WERI-Rb-1 (cell line): Measurements from ENCODE around the gene CTPS2.
"Not testable (repeated sequence)": the region's sequence is repeated elsewhere in the genome, so short reads cannot be mapped to it uniquely, and the experiment has no call there.

ENCODE experiments used
- DNase-seq: peaks from one replicate; pipeline ENCODE4 v3.0.0-alpha.2; 2020
- H3K27ac ChIP-seq: fragments of 250-450 bp; sonication (Bioruptor Pico); 2 replicates; pipeline ENCODE4 v1.5.1; 2020; ENCODE audit warnings: mild to moderate bottlenecking, moderate library complexity
- H3K27me3 ChIP-seq: fragments of 250-450 bp; sonication (Bioruptor Pico); 2 replicates; pipeline ENCODE4 v1.5.1; 2021; ENCODE audit warnings: mild to moderate bottlenecking, low read depth, moderate library complexity; ENCODE audit not compliant: insufficient read depth, severe bottlenecking
- H3K36me3 ChIP-seq: fragments of 250-450 bp; sonication (Bioruptor Pico); 2 replicates; pipeline ENCODE4 v1.5.1; 2020; ENCODE audit warnings: mild to moderate bottlenecking, moderate library complexity
- H3K4me3 ChIP-seq: 2 replicates; pipeline ENCODE4 v1.5.1; 2011; ENCODE audit warnings: low read depth, mild to moderate bottlenecking, control low read depth, low read length
- H3K9me3 ChIP-seq: fragments of 250-450 bp; sonication (Bioruptor Pico); 2 replicates; pipeline ENCODE4 v1.5.1; 2021; ENCODE audit warnings: mild to moderate bottlenecking, moderate library complexity; ENCODE audit not compliant: severe bottlenecking
- TF ChIP-seq, protein P1 (sequence below): IDR thresholded peaks from 2 replicates; pipeline ENCODE4 v1.5.1; 2011; ENCODE audit warnings: low read depth, mild to moderate bottlenecking, control low read depth, inconsistent platforms, low read length

The CTPS2 gene

DNA sequence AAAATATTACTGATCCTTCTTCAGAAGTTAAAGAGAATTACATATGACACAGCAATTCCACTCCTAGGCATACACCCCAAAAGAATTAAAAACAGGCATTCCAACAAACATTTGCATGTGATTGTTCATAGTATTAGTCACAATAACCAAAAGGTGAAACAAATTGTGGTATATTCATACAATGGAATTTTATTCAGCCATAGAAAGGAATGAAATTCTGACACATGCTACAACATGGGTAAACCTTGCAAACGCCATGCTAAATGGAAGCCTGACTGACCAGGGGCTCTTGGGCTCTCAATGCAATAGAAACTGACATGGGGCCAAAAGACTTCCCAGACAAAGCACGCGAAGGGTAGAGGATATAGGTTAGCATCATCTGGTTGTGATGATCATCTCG is 124.6 kb downstream of the CTPS2 start:
- no peaks in the 10 kb centered on the region for H3K9me3 ChIP-seq
- no peak for DNase-seq
- H3K36me3 ChIP-seq, result peaks cover 7% of the 10 kb centered on the region; the same call in 1 of the 2 replicates

DNA sequence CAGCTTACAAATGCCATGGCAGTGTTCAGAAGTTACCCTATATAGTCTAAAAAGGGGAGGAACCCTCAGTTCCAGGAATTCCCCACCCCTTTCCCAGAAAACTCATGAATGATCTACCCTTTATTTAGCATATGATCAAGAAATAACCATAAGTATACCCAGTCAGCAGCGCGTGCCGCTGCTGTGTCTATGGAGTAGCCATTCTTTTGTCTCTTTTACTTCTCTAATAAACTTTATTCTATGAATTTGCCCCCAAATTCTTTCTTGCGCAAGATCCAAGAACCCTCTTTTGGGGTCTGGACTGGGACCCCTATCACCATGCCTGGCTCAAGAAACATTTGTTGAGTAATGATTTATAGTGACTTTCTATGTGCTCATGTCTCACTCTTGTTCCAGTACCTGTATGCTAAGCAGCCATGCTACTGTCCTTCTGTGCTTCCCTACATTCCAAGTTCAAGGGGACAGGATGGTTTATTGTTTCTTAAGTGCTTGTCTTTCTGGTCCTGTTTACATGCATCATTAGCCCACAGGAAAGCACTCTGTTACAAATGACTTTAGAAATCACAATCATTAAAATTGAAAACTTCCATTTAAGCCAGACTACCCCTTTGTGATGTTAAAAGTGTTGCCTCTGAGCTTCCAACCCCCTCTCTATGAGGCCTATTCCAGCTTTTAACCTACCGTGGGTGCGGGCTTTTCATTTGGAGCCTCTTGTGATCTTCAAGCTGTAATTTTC is 125.9 kb downstream of the CTPS2 start:
- peaks cover 4% of the 10 kb centered on the region for H3K9me3 ChIP-seq
- no peak overlapping the region for H3K4me3 ChIP-seq
- no peak for DNase-seq
- H3K27ac ChIP-seq, result no peak overlapping the region
- peaks cover 3% of the 10 kb centered on the region; the same call in 1 of the 2 replicates for H3K36me3 ChIP-seq
- TF ChIP-seq, protein P1, sequence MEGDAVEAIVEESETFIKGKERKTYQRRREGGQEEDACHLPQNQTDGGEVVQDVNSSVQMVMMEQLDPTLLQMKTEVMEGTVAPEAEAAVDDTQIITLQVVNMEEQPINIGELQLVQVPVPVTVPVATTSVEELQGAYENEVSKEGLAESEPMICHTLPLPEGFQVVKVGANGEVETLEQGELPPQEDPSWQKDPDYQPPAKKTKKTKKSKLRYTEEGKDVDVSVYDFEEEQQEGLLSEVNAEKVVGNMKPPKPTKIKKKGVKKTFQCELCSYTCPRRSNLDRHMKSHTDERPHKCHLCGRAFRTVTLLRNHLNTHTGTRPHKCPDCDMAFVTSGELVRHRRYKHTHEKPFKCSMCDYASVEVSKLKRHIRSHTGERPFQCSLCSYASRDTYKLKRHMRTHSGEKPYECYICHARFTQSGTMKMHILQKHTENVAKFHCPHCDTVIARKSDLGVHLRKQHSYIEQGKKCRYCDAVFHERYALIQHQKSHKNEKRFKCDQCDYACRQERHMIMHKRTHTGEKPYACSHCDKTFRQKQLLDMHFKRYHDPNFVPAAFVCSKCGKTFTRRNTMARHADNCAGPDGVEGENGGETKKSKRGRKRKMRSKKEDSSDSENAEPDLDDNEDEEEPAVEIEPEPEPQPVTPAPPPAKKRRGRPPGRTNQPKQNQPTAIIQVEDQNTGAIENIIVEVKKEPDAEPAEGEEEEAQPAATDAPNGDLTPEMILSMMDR, result no peak
- H3K27me3 ChIP-seq, result no peaks in the 10 kb centered on the region

More for the DNA sequence above, 124.6 kb downstream of the CTPS2 start:
- TF ChIP-seq, protein P1, result no peak
- Histone ChIP-seq H3K27me3 (no peaks in the 10 kb centered on the region), H3K27ac (no peak overlapping the region), H3K4me3 (no peak overlapping the region)

DNA sequence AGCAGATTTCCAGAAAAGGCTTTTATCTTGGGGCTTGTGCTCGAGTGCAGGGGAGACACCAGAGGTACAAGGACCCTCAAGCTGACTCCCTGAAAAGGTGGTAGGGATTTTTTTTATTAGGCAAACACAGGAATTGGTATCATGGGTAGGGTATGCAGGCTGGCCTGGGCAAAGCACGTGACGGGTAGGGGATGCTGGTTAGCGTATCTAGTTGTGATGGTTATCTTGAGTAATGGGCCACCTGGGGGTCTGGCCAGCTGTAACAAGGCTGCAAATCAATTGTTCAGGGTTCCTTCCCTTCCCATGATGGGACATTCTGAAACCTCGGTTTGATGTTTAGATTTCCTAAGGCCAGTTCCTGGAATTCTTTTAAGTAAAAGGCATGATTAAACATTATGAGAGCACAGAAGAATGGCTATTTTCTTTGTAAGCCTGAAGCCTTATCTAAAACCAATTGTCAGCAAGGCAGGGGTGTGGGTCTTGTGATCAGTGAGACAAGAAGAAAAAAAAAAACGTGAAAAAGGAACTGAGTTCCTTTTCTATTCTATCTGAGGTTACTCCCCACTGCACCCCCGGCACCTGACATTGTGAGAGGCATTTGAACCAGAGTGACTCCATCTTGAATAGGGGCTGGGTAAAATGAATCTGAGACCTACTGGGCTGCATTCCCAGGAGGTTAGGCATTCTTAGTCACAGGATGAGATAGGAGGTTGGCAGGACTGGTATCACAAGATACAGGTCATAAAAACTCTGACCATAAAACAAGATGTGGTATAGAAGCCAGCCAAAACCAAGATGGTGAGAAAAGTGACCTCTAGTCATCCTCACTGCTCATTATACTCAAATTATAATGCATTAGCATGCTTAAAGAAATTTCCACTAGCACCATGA is 126.7 kb downstream of the CTPS2 start:
- Histone ChIP-seq H3K36me3 (no peaks in the 10 kb centered on the region), H3K27ac (no peak overlapping the region)

DNA sequence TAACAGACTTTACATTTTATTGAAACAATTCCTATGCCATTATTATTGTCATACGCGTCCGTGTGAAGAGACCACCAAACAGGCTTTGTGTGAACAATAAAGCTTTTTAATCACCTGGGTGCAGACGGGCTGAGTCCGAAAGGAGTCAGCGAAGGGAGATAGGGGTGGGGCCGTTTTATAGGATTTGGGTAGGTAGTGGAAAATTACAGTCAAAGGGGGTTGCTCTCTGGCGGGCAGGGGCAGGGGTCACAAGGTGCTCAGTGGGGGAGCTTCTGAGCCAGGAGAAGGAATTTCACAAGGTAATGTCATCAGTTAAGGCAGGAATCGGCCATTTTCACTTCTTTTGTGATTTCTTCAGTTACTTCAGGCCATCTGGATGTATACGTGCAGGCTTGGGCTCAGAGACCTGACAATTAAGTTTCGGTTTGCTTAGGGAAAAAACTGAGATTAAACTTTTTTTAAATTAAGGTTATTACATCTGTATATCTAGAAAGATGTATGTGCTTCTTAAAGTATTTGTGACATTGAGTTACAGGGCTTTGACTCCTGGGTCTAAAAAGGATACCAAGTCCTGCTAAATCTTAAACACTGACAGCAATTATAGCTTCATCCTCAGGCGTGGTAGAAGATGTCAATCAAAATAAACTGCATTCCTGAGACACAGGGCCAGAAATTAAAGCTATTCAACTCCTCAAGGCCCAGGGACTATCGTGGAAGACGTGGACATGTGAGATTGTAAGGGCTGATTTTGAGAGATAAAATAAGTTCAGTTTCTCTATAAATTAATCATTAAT is 132.3 kb downstream of the CTPS2 start:
- not testable (repeated sequence) for H3K36me3 ChIP-seq, H3K9me3 ChIP-seq, H3K27ac ChIP-seq, H3K27me3 ChIP-seq, H3K4me3 ChIP-seq, DNase-seq

More for the DNA sequence above, 126.7 kb downstream of the CTPS2 start:
- TF ChIP-seq, protein P1, result no peak
- H3K4me3 ChIP-seq, result no peak overlapping the region
- H3K9me3 ChIP-seq, result peaks cover 6% of the 10 kb centered on the region
- no peaks in the 10 kb centered on the region for H3K27me3 ChIP-seq
- no peak for DNase-seq

DNA sequence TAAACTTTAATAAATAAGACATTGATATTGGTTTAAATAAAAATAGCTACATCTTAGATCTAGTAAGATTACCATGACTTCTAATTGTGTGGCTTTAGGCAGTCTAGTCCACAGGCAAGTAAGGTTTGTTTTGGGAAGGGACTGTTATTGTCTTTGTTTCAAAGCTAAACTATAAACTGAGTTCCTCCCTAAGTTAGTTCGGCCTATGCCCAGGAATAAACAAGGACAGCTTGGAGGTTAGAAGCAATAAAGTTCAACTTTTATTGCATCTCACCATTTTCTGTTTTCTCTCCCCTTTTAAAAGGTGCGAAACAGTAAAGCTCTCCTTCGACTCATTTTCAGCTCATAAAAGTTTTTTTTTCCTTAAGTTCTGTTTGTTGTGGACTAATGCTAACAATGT is 133.0 kb downstream of the CTPS2 start:
- H3K4me3 ChIP-seq, result no peak overlapping the region
- H3K36me3 ChIP-seq, result no peaks in the 10 kb centered on the region
- no peaks in the 10 kb centered on the region for H3K27me3 ChIP-seq
- no peak overlapping the region for H3K27ac ChIP-seq
- DNase-seq, result no peak
- H3K9me3 ChIP-seq, result peaks cover 6% of the 10 kb centered on the region
- TF ChIP-seq, protein P1, result no peak

DNA sequence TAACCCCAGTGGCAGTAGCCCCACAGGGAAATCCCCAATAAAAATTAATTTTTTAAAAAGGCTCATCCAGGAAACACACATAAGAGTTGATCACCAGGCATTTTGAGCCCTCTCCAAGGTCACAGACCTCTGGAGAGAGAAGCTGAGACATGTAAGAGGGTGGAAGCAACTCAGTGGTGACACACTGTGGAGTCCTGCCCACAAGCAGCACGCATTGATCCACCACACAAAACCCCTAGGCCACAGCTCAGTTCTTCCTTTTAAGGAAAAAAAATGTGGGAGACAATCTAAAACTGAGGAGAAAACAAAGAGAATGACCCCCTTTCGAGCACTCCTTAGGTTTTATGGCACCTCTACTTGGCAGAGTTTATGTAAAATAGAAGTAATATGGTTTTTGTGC is 134.3 kb downstream of the CTPS2 start:
- no peak for DNase-seq
- no peak overlapping the region for H3K27ac ChIP-seq
- no peaks in the 10 kb centered on the region for H3K36me3 ChIP-seq
- peaks cover 2% of the 10 kb centered on the region for H3K27me3 ChIP-seq
- H3K9me3 ChIP-seq, result peaks cover 6% of the 10 kb centered on the region
- no peak overlapping the region for H3K4me3 ChIP-seq
- TF ChIP-seq, protein P1, result no peak
